Panc1 (cell line): Measurements from ENCODE around the gene MKRN2OS. TPM values are rescaled to one million over a fixed set of nuclear protein-coding genes. Genes with fewer than 3 reads are reported as not detected.
A peak's percentile ranks its signal among the peaks of the same experiment; 100 is the strongest.

Source experiments
- ATAC-seq: fragments of 200-7000 bp; cut with Tn5 transposase; 2 replicates; pipeline ENCODE4 v1.9.1; 2020; ENCODE audit warnings: mild to moderate bottlenecking, moderate library complexity
- BruUV-seq: library from RNA; stranded (reverse); fragments of 400-500 nt; replicated peaks from 2 replicates; lab custom pipeline; 2021; lab: Mats Ljungman, UMichigan
- CTCF ChIA-PET: fragments of 300-600 bp; sonication (Branson Sonifier 250); formaldehyde crosslinking; loops from one replicate; lab custom pipeline; 2022; ENCODE audit warnings: antibody characterized with exemption; lab: Charles Lee
- POLR2A ChIA-PET: fragments of 300-600 bp; sonication (Branson Sonifier 250); formaldehyde crosslinking; loops from one replicate; lab custom pipeline; 2022; ENCODE audit warnings: antibody characterized with exemption; lab: Charles Lee
- DNase-seq: peaks from one replicate; pipeline ENCODE4 v3.0.0-alpha.2; 2010; ENCODE audit warnings: low read depth, low spot score
- H3K27ac ChIP-seq: 2 replicates; pipeline ENCODE4 v1.5.1; 2011; ENCODE audit warnings: mild to moderate bottlenecking, low read length, inconsistent platforms
- H3K27me3 ChIP-seq: fragments of 200-500 bp; sonication (Bioruptor generic); 2 replicates; pipeline ENCODE4 v1.6.0; 2014; ENCODE audit warnings: low read length, inconsistent platforms; ENCODE audit not compliant: control insufficient read depth, insufficient read depth
- H3K36me3 ChIP-seq: fragments of 200-500 bp; sonication (Bioruptor generic); 2 replicates; pipeline ENCODE4 v1.5.1; 2014; ENCODE audit warnings: inconsistent platforms, mild to moderate bottlenecking, low read length, moderate library complexity; ENCODE audit not compliant: control insufficient read depth, insufficient read depth
- H3K4me1 ChIP-seq: 2 replicates; pipeline ENCODE4 v1.5.1; 2011; ENCODE audit warnings: inconsistent platforms, mild to moderate bottlenecking, low read length, moderate library complexity; ENCODE audit not compliant: control insufficient read depth, insufficient read depth
- H3K4me3 ChIP-seq, 2 experiments: 2 replicates each; pipeline ENCODE4 v1.5.1; 2011 to 2012; ENCODE audit warnings: low read depth in 2 of 2, low read length in 2 of 2, mild to moderate bottlenecking in 2 of 2, inconsistent platforms in 1 of 2, moderate library complexity in 1 of 2
- H3K9me3 ChIP-seq: fragments of 200-500 bp; sonication (Bioruptor generic); 2 replicates; pipeline ENCODE4 v1.5.1; 2014; ENCODE audit warnings: low read depth, mild to moderate bottlenecking, inconsistent platforms, low read length, moderate library complexity; ENCODE audit not compliant: control insufficient read depth, insufficient read depth
- CTCF ChIP-seq: fragments of 450-650 bp; IDR thresholded peaks from 2 replicates; pipeline ENCODE4 v1.5.1; 2017; ENCODE audit warnings: mild to moderate bottlenecking
- POLR2AphosphoS5 ChIP-seq: IDR thresholded peaks from 2 replicates; pipeline ENCODE4 v1.6.1; 2012; ENCODE audit warnings: mild to moderate bottlenecking, low read depth, low read length, moderate library complexity
- REST ChIP-seq, 2 experiments: IDR thresholded peaks; 2 replicates each; pipeline ENCODE4 v1.6.1; 2011 to 2012; ENCODE audit warnings: low read depth in 2 of 2, control low read depth in 1 of 2, low read length in 1 of 2, mild to moderate bottlenecking in 1 of 2, moderate library complexity in 1 of 2; ENCODE audit not compliant: insufficient read depth in 1 of 2
- SIN3A ChIP-seq: IDR thresholded peaks from 2 replicates; pipeline ENCODE4 v1.6.1; 2012; ENCODE audit warnings: low read depth, mild to moderate bottlenecking, low read length, moderate library complexity, borderline replicate concordance; ENCODE audit not compliant: insufficient read depth
- TCF7L2 ChIP-seq: IDR thresholded peaks from 2 replicates; pipeline ENCODE4 v1.6.1; 2011; ENCODE audit warnings: mild to moderate bottlenecking, low read depth, low read length, inconsistent platforms
- in situ Hi-C: cut with HindIII; loops from 2 replicates; pipeline ENCODE4 v1.10.0; 2016; ENCODE audit warnings: low sequenced_read_pairs, low pct_unique_long_range_greater_than_20kb
- intact Hi-C: fragments of 100-400 bp; cut with micrococcal nuclease; formaldehyde crosslinking; loops from one replicate; pipeline ENCODE4 v1.10.0; 2022; ENCODE audit not compliant: unreplicated experiment
- total RNA-seq: library from RNA; stranded (reverse); gene quantifications from one replicate; pipeline ENCODE4 v1.2.1, GENCODE V29; 2021; ENCODE audit not compliant: unreplicated experiment

Gene MKRN2OS
- total RNA-seq, 1 experiment from 2014 or later, result not detected

GRCh38 chr3:12584083-12584482, 38.8 kb upstream of the MKRN2OS start:
- ChIA-PET POLR2A (no interaction called here), CTCF (no interaction called here)
- no peak for DNase-seq
- TSS peak; percentile 49 for BruUV-seq
- in situ Hi-C loops (no loop called here), intact Hi-C loops (no loop called here)
- no peak overlapping the region for H3K27ac ChIP-seq
- ATAC-seq, result no peak
- no peaks in the 10 kb centered on the region for H3K9me3 ChIP-seq
- TF ChIP-seq POLR2AphosphoS5 (no peak), TCF7L2 (no peak), SIN3A (no peak), REST (IDR thresholded peaks at IDR 0.05; ENCODE audit: insufficient read depth in 1 of 2, low read depth in 2 of 2, low read length in 1 of 2) (no peak), CTCF (no peak)
- H3K36me3 ChIP-seq, result peaks cover 8% of the 10 kb centered on the region
- H3K27me3 ChIP-seq, result no peaks in the 10 kb centered on the region
- no peak overlapping the region for H3K4me3 ChIP-seq
- no peaks in the 10 kb centered on the region for H3K4me1 ChIP-seq

- Histone ChIP-seq H3K27ac (no peak overlapping the region), H3K27me3 (no peaks in the 10 kb centered on the region), H3K9me3 (no peaks in the 10 kb centered on the region), H3K36me3 (peaks cover 8% of the 10 kb centered on the region), H3K4me3 (no peak overlapping the region), H3K4me1 (no peaks in the 10 kb centered on the region)
- TF ChIP-seq POLR2AphosphoS5 (no peak), TCF7L2 (no peak), CTCF (no peak), SIN3A (no peak), REST (IDR thresholded peaks at IDR 0.05; ENCODE audit: insufficient read depth in 1 of 2, low read depth in 2 of 2, low read length in 1 of 2) (no peak)
- in situ Hi-C loops, result no loop called here
- intact Hi-C loops, result no loop called here
- DNase-seq, result no peak
- ATAC-seq, result no peak
- ChIA-PET CTCF (no interaction called here), POLR2A (interaction anchor here (1.0 kb wide), 1 partner anchor 14 kb away, joined by 3 read pairs; no protein-coding TSS in a partner anchor)
- BruUV-seq, result no TSS peak
Observed at GRCh38 chr3:12583280-12583679, 38.0 kb upstream of the MKRN2OS start.
